ENCODE measurements around the gene MDFI.
A peak's percentile ranks its signal among the peaks of the same experiment; 100 is the strongest.

Gene MDFI

DNA sequence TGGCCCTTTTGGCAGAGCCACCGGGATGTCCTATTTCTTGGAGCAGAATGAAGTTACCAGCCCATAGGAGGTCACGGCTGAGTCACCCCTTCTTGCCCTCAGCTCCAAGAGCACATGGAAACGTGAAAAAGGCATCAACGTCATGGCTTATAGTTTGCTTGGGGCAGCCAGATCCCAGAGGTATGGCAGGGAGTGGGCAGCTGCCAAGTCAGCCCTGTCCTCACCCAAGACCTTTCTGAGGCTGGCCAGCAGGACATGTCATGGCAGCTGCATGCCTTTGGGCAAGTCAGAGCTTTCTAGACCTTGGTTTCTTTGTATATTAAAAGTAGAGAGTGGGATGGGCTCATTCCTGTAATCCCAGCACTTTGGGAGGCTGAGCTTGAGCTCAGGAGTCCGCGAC lies 8.2 kb upstream of the MDFI start:
- H3K27me3 ChIP-seq (ENCODE audit: control insufficient read depth in 2 of 2, insufficient read depth in 2 of 2, low read length in 2 of 2) = peaks cover 0 to 2% of the 10 kb centered on the region in 2 donors
- H3K4me1 ChIP-seq (ENCODE audit: control insufficient read depth in 2 of 2, insufficient read depth in 2 of 2, low read length in 2 of 2) = peaks cover 5% of the 10 kb centered on the region in 2 donors
- H3K9ac ChIP-seq (ENCODE audit: low read depth in 1 of 2, low read length in 2 of 2) = no peak overlapping the region
- H3K4me3 ChIP-seq (ENCODE audit: low read length in 2 of 2) = no peak overlapping the region
- no peaks in the 10 kb centered on the region for H3K9me3 ChIP-seq (ENCODE audit: control insufficient read depth in 2 of 2, low read length in 2 of 2)
- H3K27ac ChIP-seq (ENCODE audit: low read depth in 2 of 2, low read length in 2 of 2) = no peak overlapping the region
- H3K36me3 ChIP-seq (ENCODE audit: control insufficient read depth in 2 of 2, insufficient read depth in 2 of 2, low read length in 2 of 2) = no peaks in the 10 kb centered on the region

DNA sequence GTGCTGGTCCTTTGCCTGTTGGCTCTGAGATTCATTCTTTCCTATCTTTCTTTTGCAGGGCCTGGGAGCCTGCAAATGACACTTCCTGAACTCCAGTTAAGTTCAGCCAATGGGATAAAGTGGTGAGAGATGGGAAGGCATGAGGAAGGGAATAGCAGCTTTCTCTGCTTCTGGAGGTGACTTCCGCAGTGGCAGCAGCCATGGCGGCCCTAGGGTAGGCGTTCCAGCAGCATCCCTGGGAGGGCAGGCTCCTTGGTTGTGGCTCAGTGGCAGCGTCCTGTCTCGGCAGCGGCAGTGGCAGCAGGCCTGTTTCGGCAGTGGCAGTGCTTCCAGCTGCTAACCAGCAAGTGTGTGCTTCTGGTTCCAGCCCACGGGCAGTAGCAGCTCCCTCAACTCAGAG lies 7.3 kb upstream of the MDFI start:
- no peak overlapping the region for H3K4me3 ChIP-seq (ENCODE audit: low read length in 2 of 2)
- no peaks in the 10 kb centered on the region for H3K36me3 ChIP-seq (ENCODE audit: control insufficient read depth in 2 of 2, insufficient read depth in 2 of 2, low read length in 2 of 2)
- H3K9me3 ChIP-seq (ENCODE audit: control insufficient read depth in 2 of 2, low read length in 2 of 2) = no peaks in the 10 kb centered on the region
- H3K9ac ChIP-seq (ENCODE audit: low read depth in 1 of 2, low read length in 2 of 2) = no peak overlapping the region
- peaks cover 0 to 2% of the 10 kb centered on the region in 2 donors for H3K27me3 ChIP-seq (ENCODE audit: control insufficient read depth in 2 of 2, insufficient read depth in 2 of 2, low read length in 2 of 2)
- no peak overlapping the region for H3K27ac ChIP-seq (ENCODE audit: low read depth in 2 of 2, low read length in 2 of 2)
- peaks cover 0 to 1% of the 10 kb centered on the region in 2 donors for H3K4me1 ChIP-seq (ENCODE audit: control insufficient read depth in 2 of 2, insufficient read depth in 2 of 2, low read length in 2 of 2)

- H3K27me3 ChIP-seq (ENCODE audit: control insufficient read depth in 2 of 2, insufficient read depth in 2 of 2, low read length in 2 of 2) = peaks cover 11 to 13% of the 10 kb centered on the region in 2 donors
- H3K27ac ChIP-seq (ENCODE audit: low read depth in 2 of 2, low read length in 2 of 2) = no peak overlapping the region
- H3K9me3 ChIP-seq (ENCODE audit: control insufficient read depth in 2 of 2, low read length in 2 of 2) = no peaks in the 10 kb centered on the region
- H3K9ac ChIP-seq (ENCODE audit: low read depth in 1 of 2, low read length in 2 of 2) = no peak overlapping the region
- H3K4me1 ChIP-seq (ENCODE audit: control insufficient read depth in 2 of 2, insufficient read depth in 2 of 2, low read length in 2 of 2) = no peaks in the 10 kb centered on the region
- no peak overlapping the region for H3K4me3 ChIP-seq (ENCODE audit: low read length in 2 of 2)
- H3K36me3 ChIP-seq (ENCODE audit: control insufficient read depth in 2 of 2, insufficient read depth in 2 of 2, low read length in 2 of 2) = no peaks in the 10 kb centered on the region
Observed at GRCh38 chr6:41633056-41633634, 5.1 kb upstream of the MDFI start.

DNA sequence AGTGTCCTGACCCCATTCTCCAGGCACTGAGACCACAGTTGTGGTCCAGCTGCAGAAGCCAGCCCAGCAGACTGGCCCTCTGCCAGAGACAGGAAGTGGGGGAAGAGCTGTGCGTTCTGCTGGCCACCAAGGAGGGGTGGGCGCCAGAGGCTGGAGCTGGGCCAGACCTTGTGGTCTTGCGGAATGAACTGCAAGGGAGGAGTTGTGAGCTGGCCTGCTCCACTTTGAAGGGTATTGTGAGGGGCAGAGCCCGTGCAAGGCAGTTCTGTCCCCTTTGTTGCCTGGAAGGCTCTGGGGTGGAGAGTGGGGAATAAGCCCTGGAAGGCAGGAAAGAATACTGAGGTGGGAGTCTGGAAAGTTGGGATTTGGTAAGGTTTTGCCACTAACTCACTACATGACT lies 3.6 kb upstream of the MDFI start:
- Histone ChIP-seq H3K4me1 (ENCODE audit: control insufficient read depth in 2 of 2, insufficient read depth in 2 of 2, low read length in 2 of 2) (no peaks in the 10 kb centered on the region), H3K9ac (ENCODE audit: low read depth in 1 of 2, low read length in 2 of 2) (no peak overlapping the region), H3K27ac (ENCODE audit: low read depth in 2 of 2, low read length in 2 of 2) (no peak overlapping the region), H3K27me3 (ENCODE audit: control insufficient read depth in 2 of 2, insufficient read depth in 2 of 2, low read length in 2 of 2) (peaks cover 15 to 24% of the 10 kb centered on the region in 2 donors), H3K9me3 (ENCODE audit: control insufficient read depth in 2 of 2, low read length in 2 of 2) (no peaks in the 10 kb centered on the region), H3K36me3 (ENCODE audit: control insufficient read depth in 2 of 2, insufficient read depth in 2 of 2, low read length in 2 of 2) (no peaks in the 10 kb centered on the region), H3K4me3 (ENCODE audit: low read length in 2 of 2) (no peak overlapping the region)

- Histone ChIP-seq H3K27me3 (ENCODE audit: control insufficient read depth in 2 of 2, insufficient read depth in 2 of 2, low read length in 2 of 2) (peaks cover 17 to 31% of the 10 kb centered on the region in 2 donors), H3K9ac (ENCODE audit: low read depth in 1 of 2, low read length in 2 of 2) (no peak overlapping the region), H3K36me3 (ENCODE audit: control insufficient read depth in 2 of 2, insufficient read depth in 2 of 2, low read length in 2 of 2) (no peaks in the 10 kb centered on the region), H3K4me1 (ENCODE audit: control insufficient read depth in 2 of 2, insufficient read depth in 2 of 2, low read length in 2 of 2) (no peaks in the 10 kb centered on the region), H3K27ac (ENCODE audit: low read depth in 2 of 2, low read length in 2 of 2) (no peak overlapping the region), H3K4me3 (ENCODE audit: low read length in 2 of 2) (no peak overlapping the region), H3K9me3 (ENCODE audit: control insufficient read depth in 2 of 2, low read length in 2 of 2) (no peaks in the 10 kb centered on the region)
Observed at GRCh38 chr6:41635365-41635764, 2.9 kb upstream of the MDFI start.

- H3K36me3 ChIP-seq (ENCODE audit: control insufficient read depth in 2 of 2, insufficient read depth in 2 of 2, low read length in 2 of 2) = no peaks in the 10 kb centered on the region
- no peaks in the 10 kb centered on the region for H3K9me3 ChIP-seq (ENCODE audit: control insufficient read depth in 2 of 2, low read length in 2 of 2)
- H3K9ac ChIP-seq (ENCODE audit: low read depth in 1 of 2, low read length in 2 of 2) = no peak overlapping the region
- peaks cover 17 to 31% of the 10 kb centered on the region in 2 donors for H3K27me3 ChIP-seq (ENCODE audit: control insufficient read depth in 2 of 2, insufficient read depth in 2 of 2, low read length in 2 of 2)
- no peaks in the 10 kb centered on the region for H3K4me1 ChIP-seq (ENCODE audit: control insufficient read depth in 2 of 2, insufficient read depth in 2 of 2, low read length in 2 of 2)
- no peak overlapping the region for H3K27ac ChIP-seq (ENCODE audit: low read depth in 2 of 2, low read length in 2 of 2)
- no peak overlapping the region for H3K4me3 ChIP-seq (ENCODE audit: low read length in 2 of 2)
Observed at GRCh38 chr6:41636833-41637193, 1.5 kb upstream of the MDFI start.

DNA sequence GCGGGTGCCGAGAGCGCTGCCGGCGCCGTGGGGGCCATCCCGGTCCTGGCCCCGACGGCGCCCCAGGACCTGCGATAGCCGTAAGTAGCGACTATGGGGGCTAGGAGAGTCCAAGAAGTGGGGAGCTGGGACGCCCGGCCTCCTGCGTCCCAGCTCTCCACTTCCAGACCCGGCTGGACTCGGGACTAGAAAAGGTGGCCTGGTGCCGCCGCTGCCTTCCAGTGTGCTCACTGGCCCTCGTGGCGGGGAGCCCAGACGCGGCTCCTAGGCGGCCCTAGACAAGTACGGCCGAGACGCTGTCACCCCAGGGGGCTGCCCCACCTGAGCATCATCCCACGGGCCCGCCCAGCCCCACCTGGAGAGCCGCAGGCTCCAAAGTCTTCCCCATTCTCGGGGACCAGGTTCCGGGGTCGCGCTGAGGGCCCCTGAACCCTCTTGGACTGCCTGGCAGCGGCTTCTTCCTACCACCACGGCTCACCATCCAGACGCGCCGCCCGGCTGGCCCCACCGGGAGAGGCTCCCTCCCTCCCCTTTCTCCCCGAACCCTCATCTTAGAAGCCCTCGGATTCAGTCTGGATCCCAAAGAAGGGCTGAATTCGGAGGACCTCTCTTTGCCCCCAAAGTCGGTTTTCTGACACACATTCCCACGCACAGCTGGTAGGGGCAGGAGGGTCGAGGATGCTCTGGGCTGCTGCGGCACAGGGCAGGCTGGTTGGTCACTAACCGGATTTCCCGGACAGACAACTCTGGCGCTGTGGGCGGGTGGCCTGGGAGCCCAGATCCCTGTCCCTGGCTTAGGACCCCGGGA lies 870 bp upstream of the MDFI start:
- Histone ChIP-seq H3K27me3 (ENCODE audit: control insufficient read depth in 2 of 2, insufficient read depth in 2 of 2, low read length in 2 of 2) (peaks cover 17 to 31% of the 10 kb centered on the region in 2 donors), H3K27ac (ENCODE audit: low read depth in 2 of 2, low read length in 2 of 2) (no peak overlapping the region), H3K36me3 (ENCODE audit: control insufficient read depth in 2 of 2, insufficient read depth in 2 of 2, low read length in 2 of 2) (no peaks in the 10 kb centered on the region), H3K4me3 (ENCODE audit: low read length in 2 of 2) (no peak overlapping the region), H3K9ac (ENCODE audit: low read depth in 1 of 2, low read length in 2 of 2) (no peak overlapping the region), H3K4me1 (ENCODE audit: control insufficient read depth in 2 of 2, insufficient read depth in 2 of 2, low read length in 2 of 2) (no peaks in the 10 kb centered on the region), H3K9me3 (ENCODE audit: control insufficient read depth in 2 of 2, low read length in 2 of 2) (no peaks in the 10 kb centered on the region)

GRCh38 chr6:41638935-41639808 lies 904 bp downstream of the MDFI start:
- Histone ChIP-seq H3K9me3 (ENCODE audit: control insufficient read depth in 2 of 2, low read length in 2 of 2) (no peaks in the 10 kb centered on the region), H3K27me3 (ENCODE audit: control insufficient read depth in 2 of 2, insufficient read depth in 2 of 2, low read length in 2 of 2) (peaks cover 15 to 31% of the 10 kb centered on the region in 2 donors), H3K4me3 (ENCODE audit: low read length in 2 of 2) (peak overlapping the region in 1 of 2 donors; percentile 44), H3K4me1 (ENCODE audit: control insufficient read depth in 2 of 2, insufficient read depth in 2 of 2, low read length in 2 of 2) (no peaks in the 10 kb centered on the region), H3K27ac (ENCODE audit: low read depth in 2 of 2, low read length in 2 of 2) (no peak overlapping the region), H3K9ac (ENCODE audit: low read depth in 1 of 2, low read length in 2 of 2) (no peak overlapping the region), H3K36me3 (ENCODE audit: control insufficient read depth in 2 of 2, insufficient read depth in 2 of 2, low read length in 2 of 2) (no peaks in the 10 kb centered on the region)

GRCh38 chr6:41639809-41640371 lies 1.6 kb downstream of the MDFI start:
- H3K36me3 ChIP-seq (ENCODE audit: control insufficient read depth in 2 of 2, insufficient read depth in 2 of 2, low read length in 2 of 2) = no peaks in the 10 kb centered on the region
- no peak overlapping the region for H3K27ac ChIP-seq (ENCODE audit: low read depth in 2 of 2, low read length in 2 of 2)
- peaks cover 15 to 31% of the 10 kb centered on the region in 2 donors for H3K27me3 ChIP-seq (ENCODE audit: control insufficient read depth in 2 of 2, insufficient read depth in 2 of 2, low read length in 2 of 2)
- no peaks in the 10 kb centered on the region for H3K9me3 ChIP-seq (ENCODE audit: control insufficient read depth in 2 of 2, low read length in 2 of 2)
- no peaks in the 10 kb centered on the region for H3K4me1 ChIP-seq (ENCODE audit: control insufficient read depth in 2 of 2, insufficient read depth in 2 of 2, low read length in 2 of 2)
- no peak overlapping the region for H3K9ac ChIP-seq (ENCODE audit: low read depth in 1 of 2, low read length in 2 of 2)
- H3K4me3 ChIP-seq (ENCODE audit: low read length in 2 of 2) = no peak overlapping the region

DNA sequence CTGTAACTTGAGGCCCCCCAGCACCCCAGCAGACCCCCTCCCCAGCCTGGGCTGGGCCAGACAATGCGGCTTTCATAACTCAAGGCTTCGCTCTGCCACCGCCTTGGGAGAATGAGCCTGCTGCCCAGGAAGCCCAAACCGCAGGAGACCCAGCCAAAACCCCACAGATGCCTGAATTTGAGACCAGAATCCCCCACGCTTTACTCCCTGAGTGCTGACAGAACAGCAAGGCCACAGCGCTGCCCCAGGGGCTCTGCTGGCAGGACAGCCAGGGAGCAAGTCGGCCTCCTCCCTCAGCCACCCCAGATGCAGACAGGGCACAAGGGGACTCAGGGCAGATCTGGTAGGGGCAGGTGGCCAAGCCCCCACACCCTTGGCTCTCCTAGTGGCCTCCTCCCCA lies 2.2 kb downstream of the MDFI start:
- no peak overlapping the region for H3K4me3 ChIP-seq (ENCODE audit: low read length in 2 of 2)
- H3K4me1 ChIP-seq (ENCODE audit: control insufficient read depth in 2 of 2, insufficient read depth in 2 of 2, low read length in 2 of 2) = no peaks in the 10 kb centered on the region
- no peak overlapping the region for H3K9ac ChIP-seq (ENCODE audit: low read depth in 1 of 2, low read length in 2 of 2)
- no peak overlapping the region for H3K27ac ChIP-seq (ENCODE audit: low read depth in 2 of 2, low read length in 2 of 2)
- H3K9me3 ChIP-seq (ENCODE audit: control insufficient read depth in 2 of 2, low read length in 2 of 2) = no peaks in the 10 kb centered on the region
- peaks cover 15 to 31% of the 10 kb centered on the region in 2 donors for H3K27me3 ChIP-seq (ENCODE audit: control insufficient read depth in 2 of 2, insufficient read depth in 2 of 2, low read length in 2 of 2)
- H3K36me3 ChIP-seq (ENCODE audit: control insufficient read depth in 2 of 2, insufficient read depth in 2 of 2, low read length in 2 of 2) = no peaks in the 10 kb centered on the region

Measured in mucosa of rectum (tissue), 2 donors.